Activated CD8-positive, alpha-beta T cell treated with anti-CD3 and anti-CD28 coated beads for 36 hours (primary cell): ENCODE data around the gene PDPK1. TPM values are rescaled to one million over a fixed set of nuclear protein-coding genes. Genes with fewer than 3 reads are reported as not detected.
"Not testable (repeated sequence)": the region's sequence is repeated elsewhere in the genome, so short reads cannot be mapped to it uniquely, and the experiment has no call there.

Experiments used
- ATAC-seq: fragments of 200-7000 bp; cut with Tn5 transposase; one replicate; pipeline ENCODE4 v1.10.0; 2021; ENCODE audit warnings: mild to moderate bottlenecking, moderate library complexity
- CTCF ChIA-PET: fragments of 350-600 bp; sonication (Branson Sonifier 250); formaldehyde crosslinking; loops from one replicate; lab custom pipeline; 2021; ENCODE audit warnings: antibody characterized with exemption; lab: Charles Lee
- POLR2A ChIA-PET: fragments of 350-600 bp; sonication (Branson Sonifier 250); formaldehyde crosslinking; loops from one replicate; lab custom pipeline; 2021; ENCODE audit warnings: antibody characterized with exemption; lab: Charles Lee
- DNase-seq: peaks from one replicate; pipeline ENCODE4 v3.0.0-alpha.2; 2020
- H3K27ac Mint-ChIP-seq: one replicate; pipeline ENCODE4 v1.8.0; 2021; ENCODE audit warnings: mild to moderate bottlenecking, mixed read lengths
- H3K27me3 Mint-ChIP-seq: one replicate; pipeline ENCODE4 v1.8.0; 2021; ENCODE audit warnings: mixed read lengths
- H3K36me3 Mint-ChIP-seq: one replicate; pipeline ENCODE4 v1.8.0; 2021; ENCODE audit warnings: low read depth, mixed read lengths
- H3K4me1 Mint-ChIP-seq: one replicate; pipeline ENCODE4 v1.8.0; 2021; ENCODE audit warnings: low read depth, mixed read lengths
- H3K4me3 Mint-ChIP-seq: one replicate; pipeline ENCODE4 v1.8.0; 2021; ENCODE audit warnings: mild to moderate bottlenecking, moderate library complexity, mixed read lengths
- H3K9me3 Mint-ChIP-seq: one replicate; pipeline ENCODE4 v1.8.0; 2021; ENCODE audit warnings: mixed read lengths
- intact Hi-C: fragments of 100-400 bp; cut with micrococcal nuclease; formaldehyde crosslinking; loops from one replicate; pipeline ENCODE4 v1.10.0; 2022
- total RNA-seq, 2 experiments: library from RNA; stranded (reverse); gene quantifications; one replicate each; pipeline ENCODE4 v1.2.3, GENCODE V29; 2021
- TF ChIP-seq, protein P1 (sequence below): fragments of 200-600 bp; IDR thresholded peaks from one replicate; pipeline ENCODE4 v1.8.0; 2022; ENCODE audit warnings: antibody characterized with exemption, mild to moderate bottlenecking

The PDPK1 gene
- total RNA-seq, 2 experiments from 2014 or later: 32.4 to 33.9 TPM

DNA sequence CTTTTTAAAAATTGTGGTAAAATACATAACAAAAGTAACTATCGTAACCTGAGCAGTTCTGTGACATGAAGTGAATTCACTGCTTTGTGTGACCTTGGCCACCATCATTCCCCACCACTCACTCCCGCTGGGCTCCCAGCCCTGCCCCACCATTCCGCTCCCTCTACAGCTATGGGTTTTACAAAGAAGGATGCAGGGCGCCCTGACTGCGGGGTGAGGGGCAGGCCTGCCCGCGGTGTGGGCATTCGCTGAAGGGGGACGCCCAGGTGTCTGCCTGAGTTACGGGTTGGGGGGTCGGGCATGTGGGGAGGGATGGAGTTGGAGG lies 6.5 kb upstream of the PDPK1 start, which contains the start of gene CEMP1:
Gene CEMP1, minus strand, starts transcription at position 38 of the 325 bp plus-strand sequence. CDS start 335 bp downstream, outside the sequence.
- Mint-ChIP-seq H3K27ac (peak within 1 kb of the TSS; percentile 98), H3K36me3 (no peaks in the 10 kb centered on the region), H3K4me3 (peak within 1 kb of the TSS; percentile 88), H3K9me3 (no peaks in the 10 kb centered on the region), H3K4me1 (peaks cover 12% of the 10 kb centered on the region), H3K27me3 (no peaks in the 10 kb centered on the region)
- no peak for ATAC-seq
- intact Hi-C loops: loop anchor here (10.0 kb wide), 1 partner anchor 53 kb away; no protein-coding TSS in a partner anchor
- TF ChIP-seq, protein P1, sequence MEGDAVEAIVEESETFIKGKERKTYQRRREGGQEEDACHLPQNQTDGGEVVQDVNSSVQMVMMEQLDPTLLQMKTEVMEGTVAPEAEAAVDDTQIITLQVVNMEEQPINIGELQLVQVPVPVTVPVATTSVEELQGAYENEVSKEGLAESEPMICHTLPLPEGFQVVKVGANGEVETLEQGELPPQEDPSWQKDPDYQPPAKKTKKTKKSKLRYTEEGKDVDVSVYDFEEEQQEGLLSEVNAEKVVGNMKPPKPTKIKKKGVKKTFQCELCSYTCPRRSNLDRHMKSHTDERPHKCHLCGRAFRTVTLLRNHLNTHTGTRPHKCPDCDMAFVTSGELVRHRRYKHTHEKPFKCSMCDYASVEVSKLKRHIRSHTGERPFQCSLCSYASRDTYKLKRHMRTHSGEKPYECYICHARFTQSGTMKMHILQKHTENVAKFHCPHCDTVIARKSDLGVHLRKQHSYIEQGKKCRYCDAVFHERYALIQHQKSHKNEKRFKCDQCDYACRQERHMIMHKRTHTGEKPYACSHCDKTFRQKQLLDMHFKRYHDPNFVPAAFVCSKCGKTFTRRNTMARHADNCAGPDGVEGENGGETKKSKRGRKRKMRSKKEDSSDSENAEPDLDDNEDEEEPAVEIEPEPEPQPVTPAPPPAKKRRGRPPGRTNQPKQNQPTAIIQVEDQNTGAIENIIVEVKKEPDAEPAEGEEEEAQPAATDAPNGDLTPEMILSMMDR: no peak
- POLR2A ChIA-PET: interaction anchor here (3.3 to 3.7 kb wide), 3 partner anchors 10 to 378 kb away, joined by 13 to 67 read pairs (median 26); partner anchors contain the start of genes AMDHD2 and ATP6V0C
- CTCF ChIA-PET: no interaction called here
- DNase-seq: no peak

GRCh38 chr16:2531696-2532493 lies 5.9 kb upstream of the PDPK1 start:
- intact Hi-C loops: loop anchor here (10.0 kb wide), 1 partner anchor 53 kb away; no protein-coding TSS in a partner anchor
- no peaks in the 10 kb centered on the region for H3K36me3 Mint-ChIP-seq
- DNase-seq (peak; percentile 99), ATAC-seq (peak; percentile 95)
- POLR2A ChIA-PET: interaction anchor here (0.8 to 3.7 kb wide), 5 partner anchors 11 to 449 kb away, joined by 3 to 67 read pairs (median 13); partner anchors contain the start of genes AMDHD2 and ATP6V0C
- peaks cover 15% of the 10 kb centered on the region for H3K4me1 Mint-ChIP-seq
- H3K27ac Mint-ChIP-seq: peak overlapping the region; percentile 98
- no peaks in the 10 kb centered on the region for H3K27me3 Mint-ChIP-seq
- CTCF ChIA-PET: interaction anchor here (0.8 to 1.2 kb wide), 4 partner anchors 11 to 316 kb away, joined by 3 to 5 read pairs (median 4); partner anchors contain the start of gene AMDHD2
- no peaks in the 10 kb centered on the region for H3K9me3 Mint-ChIP-seq
- TF ChIP-seq, protein P1: no peak
- H3K4me3 Mint-ChIP-seq: peak overlapping the region; percentile 88

DNA sequence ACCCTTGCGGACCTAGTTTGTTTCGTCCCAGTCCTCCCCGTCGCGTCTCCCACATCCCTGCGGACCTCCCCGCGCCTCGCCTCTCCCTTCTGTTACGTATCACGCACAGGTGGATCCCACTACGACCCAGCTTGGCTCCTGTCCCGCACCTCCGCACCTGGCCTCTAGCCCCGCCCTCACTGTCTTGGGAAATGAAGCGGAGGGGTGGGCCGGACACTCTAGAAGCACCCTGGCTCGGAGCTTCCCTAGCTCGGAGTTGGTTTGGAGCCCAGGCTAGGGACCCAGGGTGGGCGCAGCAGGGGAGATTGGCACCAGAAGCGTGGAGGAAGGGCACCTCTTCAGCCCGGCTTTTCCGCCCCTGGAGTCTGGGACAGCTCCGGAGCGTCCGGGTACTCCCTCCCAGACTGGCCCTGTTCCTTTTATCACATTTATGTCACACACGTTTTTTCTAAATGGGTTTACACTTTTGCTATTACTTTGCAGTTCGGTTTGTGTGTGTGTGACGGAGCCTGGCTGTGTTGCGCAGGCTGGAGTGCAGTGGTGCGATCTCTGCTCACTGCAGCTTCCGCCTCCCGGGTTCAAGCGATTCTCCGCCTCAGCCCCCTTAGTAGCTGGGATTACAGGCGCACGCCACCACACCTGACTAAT lies 5.2 kb upstream of the PDPK1 start:
- Mint-ChIP-seq H3K27ac (peak overlapping the region; percentile 98), H3K9me3 (no peaks in the 10 kb centered on the region), H3K27me3 (no peaks in the 10 kb centered on the region), H3K36me3 (no peaks in the 10 kb centered on the region), H3K4me3 (peak overlapping the region; percentile 88), H3K4me1 (peaks cover 18% of the 10 kb centered on the region)
- peak; percentile 11 for ATAC-seq
- CTCF ChIA-PET: interaction anchor here (0.8 to 1.2 kb wide), 4 partner anchors 12 to 317 kb away, joined by 3 to 5 read pairs (median 4); partner anchors contain the start of gene AMDHD2
- TF ChIP-seq, protein P1: no peak
- DNase-seq: peak; percentile 83
- POLR2A ChIA-PET: interaction anchor here (0.7 to 3.7 kb wide), 7 partner anchors 12 to 448 kb away, joined by 3 to 67 read pairs (median 4); partner anchors contain the start of genes AMDHD2 and ATP6V0C
- intact Hi-C loops: loop anchor here (10.0 kb wide), 1 partner anchor 52 kb away; no protein-coding TSS in a partner anchor

DNA sequence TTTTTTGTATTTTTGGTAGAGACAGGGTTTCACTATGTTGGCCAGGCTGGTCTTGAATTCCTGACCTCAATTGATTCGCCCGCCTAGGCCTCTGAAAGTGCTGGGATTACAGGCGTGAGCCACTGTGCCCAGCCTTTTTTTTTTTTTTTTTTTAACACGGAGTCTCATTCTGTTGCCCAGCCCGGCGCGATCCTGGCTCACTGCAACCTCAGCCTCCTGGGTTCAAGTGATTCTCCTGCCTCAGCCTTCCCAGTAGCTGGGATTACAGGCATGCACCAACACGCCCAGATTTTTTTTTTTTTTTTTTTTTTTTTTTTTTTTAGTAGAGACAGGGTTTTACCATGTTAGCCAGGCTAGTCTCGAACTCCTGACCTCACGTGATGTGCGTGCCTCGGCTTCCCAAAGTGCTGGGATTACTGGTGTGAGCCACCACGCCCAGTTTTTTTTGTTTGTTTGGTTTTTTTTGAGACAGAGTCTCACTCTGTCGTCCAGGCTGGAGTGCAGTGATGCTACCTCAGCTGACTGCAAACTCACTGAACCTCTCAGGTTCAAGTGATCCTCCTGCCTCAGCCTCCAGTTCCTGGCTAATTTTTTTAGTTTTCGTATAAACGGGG lies 4.6 kb upstream of the PDPK1 start:
- ATAC-seq, H3K9me3 Mint-ChIP-seq, H3K36me3 Mint-ChIP-seq, H3K27me3 Mint-ChIP-seq, DNase-seq: not testable (repeated sequence)
- Mint-ChIP-seq H3K4me1 (peaks cover 18% of the 10 kb centered on the region), H3K4me3 (peak overlapping the region; percentile 88), H3K27ac (peak overlapping the region; percentile 98)
- intact Hi-C loops: loop anchor here (10.0 kb wide), 1 partner anchor 52 kb away; no protein-coding TSS in a partner anchor
- POLR2A ChIA-PET: interaction anchor here (0.7 to 3.7 kb wide), 5 partner anchors 12 to 380 kb away, joined by 3 to 67 read pairs (median 13); partner anchors contain the start of genes AMDHD2 and ATP6V0C
- CTCF ChIA-PET: interaction anchor here (0.8 to 1.2 kb wide), 4 partner anchors 13 to 318 kb away, joined by 3 to 5 read pairs (median 4); partner anchors contain the start of gene AMDHD2
